ENCODE results near the gene ENHO. TPM values are rescaled to one million over a fixed set of nuclear protein-coding genes. Genes with fewer than 3 reads are reported as not detected.
"Not testable (repeated sequence)": the region's sequence is repeated elsewhere in the genome, so short reads cannot be mapped to it uniquely, and the experiment has no call there.

ENHO gene
- total and polyA plus RNA-seq, 11 donors = 0.26 to 1.2 (median 0.45) TPM; not detected in 2

GRCh38 chr9:34484678-34485077 is 38.1 kb downstream of the ENHO start:
- Histone ChIP-seq H3K27ac (no peak overlapping the region), H3K36me3 (no peaks in the 10 kb centered on the region), H3K4me3 (no peak overlapping the region), H3K4me1 (no peaks in the 10 kb centered on the region), H3K27me3 (peaks cover 0 to 3% (median 0%) of the 10 kb centered on the region in 9 donors), H3K9me3 (no peaks in the 10 kb centered on the region)
- ATAC-seq = no peak
- TF ChIP-seq CTCF (IDR thresholded peaks at IDR 0.05) (no peak), POLR2A (IDR thresholded peaks at IDR 0.05) (no peak)
- intact Hi-C loops (cut with DNase I) = no loop called here
- DNase-seq = no peak

- H3K4me3 ChIP-seq; intact Hi-C loops (cut with DNase I); H3K9me3 ChIP-seq; H3K4me1 ChIP-seq; H3K27ac ChIP-seq; DNase-seq; ATAC-seq; H3K27me3 ChIP-seq; H3K36me3 ChIP-seq: not testable (repeated sequence)
- WGBS, 4 donors = 92 to 95% (median 94%) methylated on average over 9 to 27 of the region's 27 CpGs
Observed at GRCh38 chr9:34482746-34483145, 40.0 kb downstream of the ENHO start.

GRCh38 chr9:34481620-34482019 is 41.2 kb downstream of the ENHO start:
- H3K4me3 ChIP-seq; ATAC-seq; H3K27ac ChIP-seq; DNase-seq; H3K9me3 ChIP-seq; H3K36me3 ChIP-seq; H3K27me3 ChIP-seq; H3K4me1 ChIP-seq; intact Hi-C loops (cut with DNase I): not testable (repeated sequence)
- 72 to 78% (median 73%) methylated on average over 13 of the region's 13 CpGs for WGBS, 4 donors

- DNase-seq (no peak), ATAC-seq (no peak)
- H3K27me3 ChIP-seq = no peaks in the 10 kb centered on the region
- no peaks in the 10 kb centered on the region for H3K36me3 ChIP-seq
- no peak overlapping the region for H3K4me3 ChIP-seq
- intact Hi-C loops (cut with DNase I) = no loop called here
- H3K27ac ChIP-seq = no peak overlapping the region
- H3K4me1 ChIP-seq = peaks cover 0 to 4% (median 0%) of the 10 kb centered on the region in 12 donors
- no peaks in the 10 kb centered on the region for H3K9me3 ChIP-seq
- 71 to 76% (median 72%) methylated on average over 5 of the region's 5 CpGs for WGBS, 4 donors
- TF ChIP-seq CTCF (IDR thresholded peaks at IDR 0.05) (no peak), POLR2A (IDR thresholded peaks at IDR 0.05) (no peak)
Observed at GRCh38 chr9:34479431-34479866, 43.3 kb downstream of the ENHO start.

- TF ChIP-seq POLR2A (IDR thresholded peaks at IDR 0.05) = no peak
- no peak for TF ChIP-seq CTCF (IDR thresholded peaks at IDR 0.05)
- 74 to 84% (median 80%) methylated on average over 1 of the region's 1 CpG for WGBS, 4 donors
- no peaks in the 10 kb centered on the region for H3K36me3 ChIP-seq
- ATAC-seq (no peak), DNase-seq (no peak)
- intact Hi-C loops (cut with DNase I) = no loop called here
- no peaks in the 10 kb centered on the region for H3K9me3 ChIP-seq
- no peak overlapping the region for H3K27ac ChIP-seq
- H3K4me3 ChIP-seq = no peak overlapping the region
- no peaks in the 10 kb centered on the region for H3K27me3 ChIP-seq
- peaks cover 0 to 4% (median 0%) of the 10 kb centered on the region in 12 donors for H3K4me1 ChIP-seq
Observed at GRCh38 chr9:34477541-34477940, 45.2 kb downstream of the ENHO start.
